GM21529 (cell line): Measurements from ENCODE around the gene NID2.

Experiments
- ATAC-seq: cut with Tn5 transposase; IDR thresholded peaks from one replicate; pipeline ENCODE4 v1.9.1; 2021; ENCODE audit not compliant: unreplicated experiment

The NID2 gene

GRCh38 chr14:52055167-52055566 lies 13.7 kb downstream of the NID2 start:
- ATAC-seq, result no peak

- no peak for ATAC-seq
These were observed 14.2 kb downstream of the NID2 start for GRCh38 chr14:52054678-52055077.

GRCh38 chr14:52053044-52053443 lies 15.8 kb downstream of the NID2 start:
- no peak for ATAC-seq

- ATAC-seq, result no peak
These were observed 16.4 kb downstream of the NID2 start for GRCh38 chr14:52052288-52052943.

- ATAC-seq, result no peak
These were observed 17.0 kb downstream of the NID2 start for GRCh38 chr14:52051871-52052270.

GRCh38 chr14:52051251-52051650 lies 17.6 kb downstream of the NID2 start:
- ATAC-seq, result no peak

GRCh38 chr14:52049721-52050588 lies 18.9 kb downstream of the NID2 start:
- ATAC-seq, result no peak

- ATAC-seq, result no peak
These were observed 19.6 kb downstream of the NID2 start for GRCh38 chr14:52049271-52049670.

GRCh38 chr14:52048641-52049204 lies 20.1 kb downstream of the NID2 start:
- ATAC-seq, result no peak

GRCh38 chr14:52048116-52048515 lies 20.7 kb downstream of the NID2 start:
- ATAC-seq, result no peak

GRCh38 chr14:52046376-52046917 lies 22.4 kb downstream of the NID2 start:
- no peak for ATAC-seq

- no peak for ATAC-seq
These were observed 23.9 kb downstream of the NID2 start for GRCh38 chr14:52044791-52045522.

GRCh38 chr14:52043690-52044089 lies 25.2 kb downstream of the NID2 start:
- ATAC-seq, result no peak

- no peak for ATAC-seq
These were observed 26.2 kb downstream of the NID2 start for GRCh38 chr14:52042371-52043289.

- ATAC-seq, result no peak
These were observed 28.3 kb downstream of the NID2 start for GRCh38 chr14:52040598-52040997.

GRCh38 chr14:52039124-52039815 lies 29.6 kb downstream of the NID2 start:
- no peak for ATAC-seq

GRCh38 chr14:52033101-52033642 lies 35.7 kb downstream of the NID2 start:
- no peak for ATAC-seq

- ATAC-seq, result no peak
These were observed 36.6 kb downstream of the NID2 start for GRCh38 chr14:52032204-52032801.

GRCh38 chr14:52031781-52032180 lies 37.1 kb downstream of the NID2 start:
- ATAC-seq, result no peak
